ENCODE results near the gene PICALM.

PICALM gene

GRCh38 chr11:86050196-86050709 is 18.6 kb downstream of the PICALM start:
- DNase-seq (ENCODE audit: extremely low read depth in 1 of 2, low read depth in 1 of 2), result no peak

GRCh38 chr11:86047275-86047991 is 21.5 kb downstream of the PICALM start:
- no peak for DNase-seq (ENCODE audit: extremely low read depth in 1 of 2, low read depth in 1 of 2)

GRCh38 chr11:86046116-86046515 is 22.8 kb downstream of the PICALM start:
- DNase-seq (ENCODE audit: extremely low read depth in 1 of 2, low read depth in 1 of 2), result no peak

- DNase-seq (ENCODE audit: extremely low read depth in 1 of 2, low read depth in 1 of 2), result no peak
These were observed 24.9 kb downstream of the PICALM start for GRCh38 chr11:86043765-86044503.

GRCh38 chr11:86041975-86042378 is 26.9 kb downstream of the PICALM start:
- peak in 1 of 2 donors; percentile 16 for DNase-seq (ENCODE audit: extremely low read depth in 1 of 2, low read depth in 1 of 2)

- no peak for DNase-seq (ENCODE audit: extremely low read depth in 1 of 2, low read depth in 1 of 2)
These were observed 27.7 kb downstream of the PICALM start for GRCh38 chr11:86040919-86041850.

- no peak for DNase-seq (ENCODE audit: extremely low read depth in 1 of 2, low read depth in 1 of 2)
These were observed 29.8 kb downstream of the PICALM start for GRCh38 chr11:86039094-86039493.

- no peak for DNase-seq (ENCODE audit: extremely low read depth in 1 of 2, low read depth in 1 of 2)
These were observed 31.1 kb downstream of the PICALM start for GRCh38 chr11:86037743-86038142.

- no peak for DNase-seq (ENCODE audit: extremely low read depth in 1 of 2, low read depth in 1 of 2)
These were observed 33.0 kb downstream of the PICALM start for GRCh38 chr11:86035920-86036319.

- no peak for DNase-seq (ENCODE audit: extremely low read depth in 1 of 2, low read depth in 1 of 2)
These were observed 33.7 kb downstream of the PICALM start for GRCh38 chr11:86035164-86035563.

- no peak for DNase-seq (ENCODE audit: extremely low read depth in 1 of 2, low read depth in 1 of 2)
These were observed 34.2 kb downstream of the PICALM start for GRCh38 chr11:86034710-86035109.

GRCh38 chr11:86021377-86021776 is 47.5 kb downstream of the PICALM start:
- no peak for DNase-seq (ENCODE audit: extremely low read depth in 1 of 2, low read depth in 1 of 2)

GRCh38 chr11:86018249-86018648 is 50.6 kb downstream of the PICALM start:
- DNase-seq (ENCODE audit: extremely low read depth in 1 of 2, low read depth in 1 of 2), result no peak

- DNase-seq (ENCODE audit: extremely low read depth in 1 of 2, low read depth in 1 of 2), result no peak
These were observed 52.4 kb downstream of the PICALM start for GRCh38 chr11:86016451-86016850.

- no peak for DNase-seq (ENCODE audit: extremely low read depth in 1 of 2, low read depth in 1 of 2)
These were observed 53.2 kb downstream of the PICALM start for GRCh38 chr11:86015699-86016098.

GRCh38 chr11:86014221-86014620 is 54.7 kb downstream of the PICALM start:
- DNase-seq (ENCODE audit: extremely low read depth in 1 of 2, low read depth in 1 of 2), result no peak

- DNase-seq (ENCODE audit: extremely low read depth in 1 of 2, low read depth in 1 of 2), result no peak
These were observed 55.2 kb downstream of the PICALM start for GRCh38 chr11:86013713-86014112.

GRCh38 chr11:86011175-86011574 is 57.7 kb downstream of the PICALM start:
- DNase-seq (ENCODE audit: extremely low read depth in 1 of 2, low read depth in 1 of 2), result no peak

GRCh38 chr11:86003654-86004053 is 65.2 kb downstream of the PICALM start:
- no peak for DNase-seq (ENCODE audit: extremely low read depth in 1 of 2, low read depth in 1 of 2)

- DNase-seq (ENCODE audit: extremely low read depth in 1 of 2, low read depth in 1 of 2), result no peak
These were observed 66.5 kb downstream of the PICALM start for GRCh38 chr11:86002431-86002830.

- DNase-seq (ENCODE audit: extremely low read depth in 1 of 2, low read depth in 1 of 2), result no peak
These were observed 77.4 kb downstream of the PICALM start for GRCh38 chr11:85991508-85991907.

All from activated CD8-positive, alpha-beta memory T cell treated with anti-CD3 and anti-CD28 coated beads for 1 hour (primary cell).